K562 (cell line): ENCODE results near the gene MEF2B. TPM values are rescaled to one million over a fixed set of nuclear protein-coding genes. Genes with fewer than 3 reads are reported as not detected.
A peak's percentile ranks its signal among the peaks of the same experiment; 100 is the strongest.

Source experiments
- CBX8 ChIP-seq: fragments of 200-600 bp; sonication (generic); IDR thresholded peaks from 2 replicates; pipeline ENCODE4 v1.6.1; 2012; ENCODE audit warnings: borderline replicate concordance, mixed run types, low read depth, mild to moderate bottlenecking, moderate library complexity, mixed read lengths, low read length, control low read depth, inconsistent platforms; ENCODE audit not compliant: poor library complexity, severe bottlenecking; ENCODE audit errors: extremely low read depth
- FOS ChIP-seq: IDR thresholded peaks from 3 replicates; pipeline ENCODE4 v1.6.1; 2011; ENCODE audit not compliant: insufficient read length; ENCODE audit errors: extremely low read depth
- FOXJ2 ChIP-seq: fragments of 200-800 bp; sonication (Bioruptor generic); IDR thresholded peaks from 2 replicates; pipeline ENCODE4 v1.6.1; 2016; ENCODE audit warnings: missing genetic modification characterization, missing compliant biosample characterization
- KDM5B ChIP-seq: fragments of 200-600 bp; sonication (generic); IDR thresholded peaks from 2 replicates; pipeline ENCODE4 v1.6.1; 2012; ENCODE audit warnings: low read depth, mild to moderate bottlenecking, moderate library complexity, low read length, control low read depth, inconsistent platforms; ENCODE audit not compliant: insufficient replicate concordance
- NFRKB ChIP-seq: fragments of 450-650 bp; IDR thresholded peaks from 2 replicates; pipeline ENCODE4 v1.6.1; 2016; ENCODE audit warnings: low read depth
- POLR2H ChIP-seq: IDR thresholded peaks from 2 replicates; pipeline ENCODE4 v1.6.1; 2016; ENCODE audit warnings: missing genetic modification characterization, low read depth, mild to moderate bottlenecking, control low read depth, missing compliant biosample characterization, moderate library complexity
- RBM39 ChIP-seq: fragments of 200-400 bp; formaldehyde crosslinking; optimal IDR thresholded peaks from 2 replicates; pipeline ENCODE3; 2018; ENCODE audit warnings: low read depth, low read length
- ZBTB40 ChIP-seq, 2 experiments: fragments of 450-650 bp in 1 of 2; sonication (generic) in 1 of 2; formaldehyde crosslinking in 1 of 2; IDR thresholded peaks; 2 replicates each; pipeline versions ENCODE4 v1.7.1 to v1.9.0; 2016 to 2022; ENCODE audit warnings: inconsistent platforms in 1 of 2, mild to moderate bottlenecking in 1 of 2, missing genetic modification reagents in 1 of 2
- ZKSCAN1 ChIP-seq: fragments of 150-350 bp; IDR thresholded peaks from 2 replicates; pipeline ENCODE4 v1.6.1; 2016; ENCODE audit warnings: low read depth, low read length
- ZNF395 ChIP-seq: fragments of 200-800 bp; sonication (Bioruptor generic); IDR thresholded peaks from 2 replicates; pipeline ENCODE4 v1.6.1; 2017; ENCODE audit warnings: missing genetic modification characterization, missing compliant biosample characterization
- ZNF449 ChIP-seq: fragments of 250-450 bp; sonication (Bioruptor Pico); IDR thresholded peaks from 2 replicates; pipeline ENCODE4 v1.8.0; 2022; ENCODE audit warnings: moderate library complexity, mild to moderate bottlenecking, inconsistent platforms
- ZNF512 ChIP-seq: IDR thresholded peaks from 2 replicates; pipeline ENCODE4 v1.6.1; 2016; ENCODE audit warnings: missing genetic modification characterization, missing compliant biosample characterization
- polyA plus RNA-seq, 8 experiments: library from polyadenylated mRNA; depleted of rRNA in 4 of 8; stranded (reverse) in 5 of 8; unstranded in 3 of 8; fragments of >200 nt; fragmentation: Nextera tagmentation in 2 of 8; fragmentation: Illumina TruSeq in 1 of 8; extraction: Ambion mirVana in 2 of 8; extraction: Trizol in 1 of 8; gene quantifications; 2 replicates each; pipeline versions ENCODE4 v1.2.1 to v1.2.3, GENCODE V29; 2011 to 2014; ENCODE audit warnings: inconsistent platforms in 1 of 8, missing spikeins in 1 of 8
- total RNA-seq, 7 experiments: library from RNA; depleted of rRNA in 6 of 7; stranded (reverse); fragments of >200 nt in 6 of 7; fragmentation: Illumina TruSeq in 2 of 7; extraction: Trizol in 2 of 7; gene quantifications; 2 replicates each; pipeline versions ENCODE4 v1.2.1 to v1.2.3, GENCODE V29; 2011 to 2021; ENCODE audit warnings: low replicate concordance in 1 of 7

MEF2B gene
- total and polyA plus RNA-seq, 9 of the 15 experiments (the other 6 are each of a cell fraction or from before 2014, with no cell fraction given): 0.14 to 1.9 (median 0.71) TPM; not detected in 3

- TF ChIP-seq ZBTB40 (IDR thresholded peaks at IDR 0.05) (no peak), ZBTB40 (CRISPR knock-in tag; IDR thresholded peaks at IDR 0.05) (no peak), CBX8 (no peak), RBM39 (no peak), ZNF395 (CRISPR knock-in tag) (no peak), NFRKB (peak; percentile 87), KDM5B (no peak), ZNF449 (CRISPR knock-in tag) (no peak), FOS (no peak), ZNF512 (tag) (no peak), POLR2H (tag) (no peak), ZKSCAN1 (no peak), FOXJ2 (tag) (peak; percentile 56; the same call in 1 of the 2 replicates)
Observed at GRCh38 chr19:19171821-19172532, 1.9 kb upstream of the MEF2B start (continued).
